VCaP (cell line): Measurements from ENCODE around the gene USO1.

Experiments used
- H3K27ac ChIP-seq: fragments of 450-650 bp; 2 replicates; pipeline ENCODE4 v1.5.1; 2017
- CTCF ChIP-seq: fragments of 450-650 bp; conservative IDR thresholded peaks from 2 replicates; pipeline ENCODE4 v1.5.1; 2017; ENCODE audit warnings: mild to moderate bottlenecking, moderate library complexity

USO1 gene

GRCh38 chr4:75819121-75819520, 94.7 kb downstream of the USO1 start:
- TF ChIP-seq CTCF = no peak
- H3K27ac ChIP-seq = no peak overlapping the region

- TF ChIP-seq CTCF = no peak
- H3K27ac ChIP-seq = no peak overlapping the region
Observed at GRCh38 chr4:75820197-75820596, 95.8 kb downstream of the USO1 start.

- no peak overlapping the region for H3K27ac ChIP-seq
- no peak for TF ChIP-seq CTCF
Observed at GRCh38 chr4:75820676-75821075, 96.3 kb downstream of the USO1 start.

GRCh38 chr4:75821216-75821615, 96.8 kb downstream of the USO1 start:
- no peak overlapping the region for H3K27ac ChIP-seq
- TF ChIP-seq CTCF = no peak

GRCh38 chr4:75821966-75822365, 97.6 kb downstream of the USO1 start:
- no peak overlapping the region for H3K27ac ChIP-seq
- TF ChIP-seq CTCF = no peak

- TF ChIP-seq CTCF = no peak
- H3K27ac ChIP-seq = no peak overlapping the region
Observed at GRCh38 chr4:75822416-75822815, 98.0 kb downstream of the USO1 start.

GRCh38 chr4:75823812-75824211, 99.4 kb downstream of the USO1 start:
- no peak overlapping the region for H3K27ac ChIP-seq
- TF ChIP-seq CTCF = no peak

- H3K27ac ChIP-seq = no peak overlapping the region
- TF ChIP-seq CTCF = no peak
Observed at GRCh38 chr4:75830906-75831305, 106.5 kb downstream of the USO1 start.
